Thymus (tissue), 11 donors: Measurements from ENCODE around the gene GNPTAB. TPM values are rescaled to one million over a fixed set of nuclear protein-coding genes. Genes with fewer than 3 reads are reported as not detected.

Source experiments
- DNase-seq, 9 donors: peaks; one replicate each; pipeline ENCODE4 v3.0.0-alpha.2; 2013; ENCODE audit warnings: low spot score in 9 of 9, low read depth in 6 of 9, missing footprints in 1 of 9
- H3K27ac ChIP-seq, 2 donors: one replicate each; pipeline ENCODE4 v1.5.1; 2013; ENCODE audit warnings: control low read depth in 1 of 2, low read depth in 1 of 2, low read length in 1 of 2, mild to moderate bottlenecking in 1 of 2, moderate library complexity in 1 of 2
- H3K27me3 ChIP-seq, 2 donors: one replicate each; pipeline ENCODE4 v1.5.1; 2013; ENCODE audit warnings: low read length in 1 of 2; ENCODE audit not compliant: control insufficient read depth in 2 of 2, insufficient read depth in 1 of 2
- H3K36me3 ChIP-seq, 2 donors: one replicate each; pipeline ENCODE4 v1.5.1; 2013; ENCODE audit warnings: low read length in 1 of 2, mild to moderate bottlenecking in 1 of 2, moderate library complexity in 1 of 2; ENCODE audit not compliant: control insufficient read depth in 2 of 2, insufficient read depth in 2 of 2
- H3K4me1 ChIP-seq, 2 donors: one replicate each; pipeline ENCODE4 v1.5.1; 2013; ENCODE audit warnings: low read length in 2 of 2; ENCODE audit not compliant: control insufficient read depth in 2 of 2, insufficient read depth in 2 of 2
- H3K4me3 ChIP-seq, 2 donors: one replicate each; pipeline ENCODE4 v1.5.1; 2013; ENCODE audit warnings: low read length in 2 of 2, control low read depth in 1 of 2, mild to moderate bottlenecking in 1 of 2
- H3K9me3 ChIP-seq, 2 donors: one replicate each; pipeline ENCODE4 v1.5.1; 2013; ENCODE audit warnings: low read length in 1 of 2, mild to moderate bottlenecking in 1 of 2; ENCODE audit not compliant: control insufficient read depth in 2 of 2, insufficient read depth in 1 of 2
- WGBS: extraction: QIAGEN DNeasy Blood & Tissue Kit; methylation state at CpG from one replicate; pipeline ENCODE4 v1.1.7; 2013; 5-methylcytosine and 5-hydroxymethylcytosine counted together
- polyA plus RNA-seq: library from polyadenylated mRNA; stranded (reverse); fragments of 200-250 nt; gene quantifications from one replicate; pipeline ENCODE4 v1.2.3, GENCODE V29; 2013
- total RNA-seq: library from RNA; stranded (reverse); fragments of 120-200 nt; gene quantifications from one replicate; pipeline ENCODE4 v1.2.4, GENCODE V29; 2013
- donor health status: healthy.

GNPTAB gene
- total and polyA plus RNA-seq, 2 donors: 20.6 to 44.8 TPM

DNA sequence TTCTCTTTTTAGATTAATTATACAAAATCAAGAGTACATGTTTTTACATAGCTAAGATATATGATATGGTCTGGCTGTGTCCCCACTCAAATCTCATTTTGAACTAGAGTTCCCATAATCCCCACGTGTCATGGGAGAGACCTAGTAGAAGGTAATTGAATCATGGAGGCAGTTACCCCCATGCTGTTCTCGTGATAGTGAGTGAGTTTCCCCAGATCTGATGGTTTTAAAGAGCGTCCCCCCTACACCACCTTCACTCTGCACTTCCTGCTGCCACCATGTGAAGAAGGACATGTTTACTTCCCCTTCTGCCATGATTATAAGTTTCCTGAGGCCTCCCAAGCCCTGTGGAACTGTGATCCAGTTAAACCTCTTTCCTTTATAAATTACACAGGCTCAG, 25.2 kb upstream of the GNPTAB start:
- no peaks in the 10 kb centered on the region for H3K9me3 ChIP-seq
- no peak overlapping the region for H3K27ac ChIP-seq
- peaks cover 0 to 18% of the 10 kb centered on the region in 2 donors for H3K4me1 ChIP-seq
- no peak for DNase-seq
- no peak overlapping the region for H3K4me3 ChIP-seq
- 54% methylated on average over 3 of the region's 3 CpGs for WGBS
- H3K36me3 ChIP-seq: no peaks in the 10 kb centered on the region
- no peaks in the 10 kb centered on the region for H3K27me3 ChIP-seq

GRCh38 chr12:101855364-101855884, 24.7 kb upstream of the GNPTAB start:
- WGBS: 5% methylated on average over 3 of the region's 3 CpGs
- Histone ChIP-seq H3K9me3 (no peaks in the 10 kb centered on the region), H3K36me3 (no peaks in the 10 kb centered on the region), H3K4me3 (no peak overlapping the region), H3K4me1 (peaks cover 0 to 15% of the 10 kb centered on the region in 2 donors), H3K27ac (no peak overlapping the region), H3K27me3 (no peaks in the 10 kb centered on the region)
- no peak for DNase-seq

- H3K4me1 ChIP-seq: peaks cover 0 to 15% of the 10 kb centered on the region in 2 donors
- H3K27ac ChIP-seq: peak overlapping the region in 1 of 2 donors; percentile 11
- no peaks in the 10 kb centered on the region for H3K36me3 ChIP-seq
- no peaks in the 10 kb centered on the region for H3K9me3 ChIP-seq
- no peak for DNase-seq
- WGBS: 92% methylated on average over 1 of the region's 1 CpG
- no peaks in the 10 kb centered on the region for H3K27me3 ChIP-seq
- no peak overlapping the region for H3K4me3 ChIP-seq
Observed at GRCh38 chr12:101854747-101855146, 24.0 kb upstream of the GNPTAB start.

DNA sequence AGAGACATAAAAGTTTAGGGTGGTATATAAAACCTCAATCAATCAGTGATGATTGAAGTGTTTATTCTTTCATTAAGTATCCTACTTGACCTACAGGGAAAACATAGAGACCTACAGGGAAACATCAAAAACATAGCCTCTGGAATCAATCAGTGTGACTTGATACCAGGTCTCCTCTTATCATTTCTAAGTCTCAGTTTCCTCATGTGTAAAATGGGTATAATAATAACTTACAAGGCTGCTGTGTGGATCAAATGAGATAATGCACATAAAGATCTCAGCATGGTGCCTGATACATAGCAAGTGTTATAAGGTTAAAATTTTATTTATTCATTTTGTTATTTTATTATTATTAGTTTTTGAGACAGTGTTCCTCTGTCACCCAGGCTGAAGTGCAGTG, 22.2 kb upstream of the GNPTAB start:
- no peaks in the 10 kb centered on the region for H3K9me3 ChIP-seq
- no peak overlapping the region for H3K4me3 ChIP-seq
- H3K36me3 ChIP-seq: no peaks in the 10 kb centered on the region
- peaks cover 0 to 7% of the 10 kb centered on the region in 2 donors for H3K4me1 ChIP-seq
- no peak overlapping the region for H3K27ac ChIP-seq
- no peaks in the 10 kb centered on the region for H3K27me3 ChIP-seq
- DNase-seq: no peak

- Histone ChIP-seq H3K9me3 (no peaks in the 10 kb centered on the region), H3K4me1 (peaks cover 0 to 4% of the 10 kb centered on the region in 2 donors), H3K27ac (no peak overlapping the region), H3K36me3 (no peaks in the 10 kb centered on the region), H3K27me3 (no peaks in the 10 kb centered on the region), H3K4me3 (no peak overlapping the region)
- DNase-seq: no peak
- 99% methylated on average over 1 of the region's 1 CpG for WGBS
Observed at GRCh38 chr12:101850199-101850598, 19.4 kb upstream of the GNPTAB start.

- Histone ChIP-seq H3K27me3 (no peaks in the 10 kb centered on the region), H3K9me3 (no peaks in the 10 kb centered on the region), H3K27ac (no peak overlapping the region), H3K4me3 (no peak overlapping the region), H3K36me3 (no peaks in the 10 kb centered on the region), H3K4me1 (no peaks in the 10 kb centered on the region)
- no peak for DNase-seq
- 95% methylated on average over 5 of the region's 5 CpGs for WGBS
Observed at GRCh38 chr12:101847325-101847724, 16.6 kb upstream of the GNPTAB start.

- H3K4me1 ChIP-seq: no peaks in the 10 kb centered on the region
- no peak for DNase-seq
- H3K27me3 ChIP-seq: no peaks in the 10 kb centered on the region
- H3K27ac ChIP-seq: no peak overlapping the region
- H3K36me3 ChIP-seq: no peaks in the 10 kb centered on the region
- no peaks in the 10 kb centered on the region for H3K9me3 ChIP-seq
- WGBS: 98% methylated on average over 5 of the region's 5 CpGs
- H3K4me3 ChIP-seq: no peak overlapping the region
Observed at GRCh38 chr12:101845137-101845711, 14.5 kb upstream of the GNPTAB start.

- no peaks in the 10 kb centered on the region for H3K9me3 ChIP-seq
Observed at GRCh38 chr12:101841069-101841468, 10.3 kb upstream of the GNPTAB start.

GRCh38 chr12:101839324-101840283, 8.8 kb upstream of the GNPTAB start:
- H3K9me3 ChIP-seq: no peaks in the 10 kb centered on the region
- no peak overlapping the region for H3K4me3 ChIP-seq
- no peaks in the 10 kb centered on the region for H3K36me3 ChIP-seq
- 36% methylated on average over 6 of the region's 6 CpGs for WGBS
- no peaks in the 10 kb centered on the region for H3K27me3 ChIP-seq
- peaks cover 0 to 7% of the 10 kb centered on the region in 2 donors for H3K4me1 ChIP-seq
- DNase-seq: peak in 6 of 9 donors; percentile 63 to 85 (median 76)
- H3K27ac ChIP-seq: no peak overlapping the region

More at GRCh38 chr12:101841069-101841468, 10.3 kb upstream of the GNPTAB start:
- Histone ChIP-seq H3K27me3 (no peaks in the 10 kb centered on the region), H3K27ac (no peak overlapping the region), H3K4me1 (peaks cover 0 to 7% of the 10 kb centered on the region in 2 donors), H3K36me3 (no peaks in the 10 kb centered on the region), H3K4me3 (no peak overlapping the region)
- 94% methylated on average over 4 of the region's 4 CpGs for WGBS
- no peak for DNase-seq
